Measurements from ENCODE around the gene FCHO2. TPM values are rescaled to one million over a fixed set of nuclear protein-coding genes. Genes with fewer than 3 reads are reported as not detected.
"Not testable (repeated sequence)": the region's sequence is repeated elsewhere in the genome, so short reads cannot be mapped to it uniquely, and the experiment has no call there.

Gene FCHO2, protein sequence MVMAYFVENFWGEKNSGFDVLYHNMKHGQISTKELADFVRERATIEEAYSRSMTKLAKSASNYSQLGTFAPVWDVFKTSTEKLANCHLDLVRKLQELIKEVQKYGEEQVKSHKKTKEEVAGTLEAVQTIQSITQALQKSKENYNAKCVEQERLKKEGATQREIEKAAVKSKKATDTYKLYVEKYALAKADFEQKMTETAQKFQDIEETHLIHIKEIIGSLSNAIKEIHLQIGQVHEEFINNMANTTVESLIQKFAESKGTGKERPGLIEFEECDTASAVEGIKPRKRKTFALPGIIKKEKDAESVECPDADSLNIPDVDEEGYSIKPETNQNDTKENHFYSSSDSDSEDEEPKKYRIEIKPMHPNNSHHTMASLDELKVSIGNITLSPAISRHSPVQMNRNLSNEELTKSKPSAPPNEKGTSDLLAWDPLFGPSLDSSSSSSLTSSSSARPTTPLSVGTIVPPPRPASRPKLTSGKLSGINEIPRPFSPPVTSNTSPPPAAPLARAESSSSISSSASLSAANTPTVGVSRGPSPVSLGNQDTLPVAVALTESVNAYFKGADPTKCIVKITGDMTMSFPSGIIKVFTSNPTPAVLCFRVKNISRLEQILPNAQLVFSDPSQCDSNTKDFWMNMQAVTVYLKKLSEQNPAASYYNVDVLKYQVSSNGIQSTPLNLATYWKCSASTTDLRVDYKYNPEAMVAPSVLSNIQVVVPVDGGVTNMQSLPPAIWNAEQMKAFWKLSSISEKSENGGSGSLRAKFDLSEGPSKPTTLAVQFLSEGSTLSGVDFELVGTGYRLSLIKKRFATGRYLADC
- total RNA-seq (2014; rRNA removed; shearing (Covaris generic)) = 2.4 and 4.1 TPM in 2 replicates

- DNase-seq (ENCODE audit: low spot score) = peak; percentile 95
Observed at GRCh38 chr5:72955768-72956323, at the start of gene FCHO2. FCHO2 (plus strand) TSS chr5:72956041; CDS start chr5:72956097, 56 bp downstream.

DNA sequence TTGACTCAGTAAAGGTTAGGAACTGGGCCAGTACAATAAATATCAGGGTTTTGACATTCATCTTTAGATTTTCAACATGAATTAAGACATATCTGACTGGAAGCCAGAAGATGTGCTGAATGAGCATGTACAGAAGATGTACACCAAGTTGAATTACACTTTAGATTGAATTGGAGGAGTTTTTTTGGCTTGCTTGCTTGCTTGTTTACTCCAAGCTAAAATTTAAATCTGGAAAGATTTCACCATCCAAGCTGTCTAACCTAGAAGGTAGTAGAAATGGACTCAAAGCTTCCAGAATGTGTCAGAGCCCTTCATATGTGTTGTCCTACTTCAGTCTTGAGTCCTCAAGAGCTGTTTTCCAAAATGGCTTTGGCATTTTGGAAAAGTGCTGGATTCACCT is 49.0 kb upstream of the FCHO2 start:
- no peak for DNase-seq (ENCODE audit: low spot score)

DNA sequence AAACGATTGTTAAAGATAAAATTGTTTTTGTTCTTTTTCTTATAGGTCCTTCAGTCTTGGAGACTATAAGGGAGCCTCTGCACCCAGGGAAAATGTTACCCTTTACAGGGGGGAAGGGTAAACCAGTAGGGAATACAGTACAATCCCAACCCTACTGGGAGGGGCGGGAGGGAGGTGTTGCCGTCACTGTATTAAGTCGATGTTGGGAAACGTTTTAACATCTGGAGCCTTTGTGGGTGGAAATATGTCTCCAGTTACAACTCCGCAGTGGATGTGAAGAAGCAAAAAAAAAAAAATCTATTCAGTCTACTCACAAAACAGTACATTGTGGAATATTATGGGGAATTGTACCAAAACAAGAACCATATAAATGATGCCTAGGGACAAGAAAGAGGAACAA is 47.2 kb upstream of the FCHO2 start:
- DNase-seq (ENCODE audit: low spot score) = no peak

DNA sequence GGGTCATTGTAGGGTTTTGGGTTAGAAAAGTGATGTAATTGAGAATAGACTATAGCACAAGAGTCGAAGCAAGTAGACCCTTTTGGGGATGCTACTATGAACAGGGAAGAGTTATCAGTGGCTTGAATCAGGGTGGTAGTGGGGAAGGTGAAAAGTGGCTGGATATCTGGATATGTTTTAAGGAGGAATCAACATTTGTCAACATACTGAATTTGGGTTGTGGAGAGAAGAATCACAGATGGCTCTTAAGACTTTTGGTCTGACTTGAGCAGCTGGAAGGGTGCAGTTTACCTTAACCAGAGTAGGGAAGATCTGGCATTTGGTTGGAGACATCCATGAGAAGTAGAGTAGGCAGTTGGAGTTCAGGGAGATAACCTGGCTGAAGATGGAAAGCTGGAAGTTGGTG is 38.5 kb upstream of the FCHO2 start:
- no peak for DNase-seq (ENCODE audit: low spot score)

DNA sequence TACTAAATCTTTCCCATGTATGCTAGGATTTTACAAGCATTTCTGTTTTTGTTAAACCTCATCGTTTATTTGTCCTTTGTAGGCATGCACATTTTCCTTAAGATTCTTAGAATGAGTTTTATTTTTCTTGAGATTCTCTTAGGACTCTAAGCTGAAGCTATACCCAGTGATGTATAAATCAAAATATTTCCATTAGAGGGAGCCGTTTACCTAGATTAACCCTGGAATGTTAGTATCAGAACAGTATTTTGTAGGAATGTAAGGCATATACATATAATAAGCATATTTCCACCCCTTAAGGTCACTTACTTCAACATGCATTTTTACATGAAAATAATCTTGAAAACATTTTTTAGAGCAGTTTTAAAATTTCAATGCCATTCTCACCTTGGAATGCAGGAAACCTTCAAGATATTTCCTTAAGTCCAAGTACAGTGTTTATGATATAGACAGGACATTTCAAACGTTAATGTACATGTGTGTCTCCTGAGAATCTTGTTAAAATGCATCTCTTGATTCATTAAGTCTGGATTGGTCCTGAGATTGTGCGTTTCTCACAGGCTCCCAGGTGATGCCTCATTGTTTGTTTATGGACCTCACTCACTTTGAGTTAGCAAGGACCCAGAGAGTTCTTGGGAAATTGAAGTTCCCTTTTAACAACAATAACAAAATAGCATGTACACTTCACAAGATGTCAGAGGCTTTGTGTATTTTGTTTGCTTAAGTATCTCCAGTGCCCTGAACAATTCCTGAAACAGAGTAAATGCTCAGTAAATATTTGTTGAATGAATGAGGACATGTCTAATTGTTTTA is 34.9 kb upstream of the FCHO2 start:
- no peak for DNase-seq (ENCODE audit: low spot score)

DNA sequence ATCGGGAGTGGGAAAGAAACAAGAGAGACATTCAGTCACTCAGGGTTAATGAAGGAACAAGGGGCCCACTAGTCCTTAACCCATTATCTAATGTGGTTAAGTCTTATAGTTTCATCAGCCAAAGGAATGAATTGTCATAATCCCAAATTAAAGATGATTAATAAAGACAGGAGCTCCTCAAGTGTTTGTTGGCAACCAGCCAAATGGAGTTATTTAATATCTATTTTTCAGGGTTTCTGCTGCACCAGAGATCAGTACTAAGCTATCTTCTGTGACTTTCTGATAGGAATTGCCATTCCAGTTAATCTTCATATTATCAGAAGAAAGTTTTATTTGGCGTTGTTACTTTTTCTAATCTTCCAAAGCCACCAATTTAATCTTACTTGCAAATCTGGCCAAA is 34.0 kb upstream of the FCHO2 start:
- DNase-seq (ENCODE audit: low spot score) = no peak

GRCh38 chr5:72922422-72922821 is 33.4 kb upstream of the FCHO2 start:
- no peak for DNase-seq (ENCODE audit: low spot score)

DNA sequence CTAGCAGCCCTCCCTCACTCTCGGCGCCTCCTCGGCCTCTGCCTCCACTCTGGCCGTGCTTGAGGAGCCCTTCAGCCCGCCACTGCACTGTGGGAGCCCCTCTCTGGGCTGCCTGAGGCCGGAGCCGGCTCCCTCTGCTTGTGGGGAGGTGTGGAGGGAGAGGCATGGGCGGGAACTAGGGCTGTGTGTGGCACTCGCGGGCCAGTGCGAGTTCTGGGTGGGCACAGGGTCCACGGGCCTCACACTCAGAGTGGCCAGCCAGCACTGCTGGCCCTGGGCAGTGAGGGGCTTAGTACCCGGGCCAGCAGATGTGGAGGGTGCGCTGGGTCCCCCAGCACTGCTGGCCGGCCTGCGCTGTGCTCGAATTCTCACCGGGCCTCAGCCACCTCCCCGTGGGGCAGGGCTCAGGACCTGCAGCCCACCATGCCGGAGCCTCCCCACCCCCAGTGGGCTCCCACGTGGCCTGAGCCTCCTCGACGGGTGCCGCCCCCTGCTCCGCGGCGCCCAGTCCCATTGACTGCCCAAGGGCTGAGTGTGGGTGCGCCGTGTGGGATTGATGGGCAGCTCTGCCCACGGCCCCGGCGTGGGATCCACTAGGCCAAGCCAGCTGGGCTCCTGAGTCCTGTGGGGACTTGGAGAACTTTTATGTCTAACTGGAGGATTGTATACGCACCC is 30.4 kb upstream of the FCHO2 start:
- no peak for DNase-seq (ENCODE audit: low spot score)

DNA sequence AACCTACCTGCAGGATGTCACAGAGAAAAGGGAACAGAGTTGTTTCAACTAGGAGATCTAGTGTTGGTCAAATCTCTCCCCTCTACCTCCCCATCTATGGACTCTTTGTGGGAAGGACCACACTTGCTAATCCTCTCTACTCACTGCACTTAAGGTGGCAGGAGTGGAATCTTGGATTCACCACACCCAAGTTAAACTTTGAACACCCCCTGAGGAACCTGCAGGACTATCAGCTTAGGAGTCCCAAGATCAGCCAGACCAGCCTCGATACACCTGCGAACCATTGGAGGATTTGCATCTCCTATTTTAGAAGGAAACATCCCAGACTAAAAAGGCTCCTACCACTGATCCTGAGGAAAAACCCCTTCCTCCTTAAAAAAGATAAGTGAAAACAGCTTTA is 23.2 kb upstream of the FCHO2 start:
- not testable (repeated sequence) for DNase-seq (ENCODE audit: low spot score)

DNA sequence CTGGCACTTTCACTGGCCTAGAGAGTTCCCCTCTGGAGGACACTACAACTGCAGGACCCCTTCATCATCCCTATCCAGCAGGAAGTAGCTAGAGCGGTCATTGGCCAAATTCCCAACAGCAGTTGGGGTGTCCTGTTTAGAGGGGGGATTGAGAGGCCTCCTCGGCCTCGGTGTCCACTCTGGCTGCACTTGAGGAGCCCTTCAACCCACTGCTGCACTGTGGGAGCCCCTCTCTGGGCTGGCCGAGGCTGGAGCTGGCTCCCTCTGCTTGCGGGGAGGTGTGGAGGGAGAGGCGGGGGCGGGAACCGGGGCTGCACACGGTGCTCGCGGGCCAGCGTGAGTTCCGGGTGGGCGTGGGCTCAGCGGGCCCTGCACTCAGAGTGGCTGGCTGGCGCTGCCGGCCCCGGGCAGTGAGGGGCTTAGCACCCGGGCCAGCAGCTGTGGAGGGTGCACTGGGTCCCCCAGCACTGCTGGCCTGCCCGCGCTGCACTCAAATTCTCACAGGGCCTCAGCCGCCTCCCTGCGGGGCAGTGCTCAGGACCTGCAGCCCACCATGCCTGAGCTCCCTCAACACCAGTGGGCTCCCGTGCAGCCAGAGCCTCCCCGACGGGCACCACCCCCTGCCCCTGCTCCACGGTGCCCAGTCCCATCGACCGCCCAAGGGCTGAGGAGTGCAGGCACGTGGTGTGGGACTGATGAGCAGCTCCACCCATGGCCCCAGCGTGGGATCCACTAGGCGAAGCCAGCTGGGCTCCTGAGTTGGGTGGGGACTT is 20.7 kb upstream of the FCHO2 start:
- not testable (repeated sequence) for DNase-seq (ENCODE audit: low spot score)

DNA sequence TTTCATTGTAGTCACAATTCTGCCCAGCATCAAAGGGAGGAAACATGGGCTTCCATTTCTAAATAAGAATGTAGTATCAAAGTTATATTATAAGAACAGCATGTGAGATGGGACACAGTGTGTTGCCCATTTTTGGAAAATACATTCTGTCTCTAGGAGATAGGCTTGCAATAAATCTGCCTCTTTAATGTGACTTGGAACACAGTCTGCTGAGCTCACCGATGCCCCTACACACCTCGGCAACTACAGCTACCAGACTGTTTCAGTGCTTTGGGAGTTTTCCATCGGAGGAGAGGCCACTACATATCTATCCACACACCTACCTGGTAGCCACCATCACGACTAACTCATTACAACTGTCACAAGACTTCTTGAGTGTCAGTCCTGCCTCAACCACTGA is 18.9 kb upstream of the FCHO2 start:
- no peak for DNase-seq (ENCODE audit: low spot score)

DNA sequence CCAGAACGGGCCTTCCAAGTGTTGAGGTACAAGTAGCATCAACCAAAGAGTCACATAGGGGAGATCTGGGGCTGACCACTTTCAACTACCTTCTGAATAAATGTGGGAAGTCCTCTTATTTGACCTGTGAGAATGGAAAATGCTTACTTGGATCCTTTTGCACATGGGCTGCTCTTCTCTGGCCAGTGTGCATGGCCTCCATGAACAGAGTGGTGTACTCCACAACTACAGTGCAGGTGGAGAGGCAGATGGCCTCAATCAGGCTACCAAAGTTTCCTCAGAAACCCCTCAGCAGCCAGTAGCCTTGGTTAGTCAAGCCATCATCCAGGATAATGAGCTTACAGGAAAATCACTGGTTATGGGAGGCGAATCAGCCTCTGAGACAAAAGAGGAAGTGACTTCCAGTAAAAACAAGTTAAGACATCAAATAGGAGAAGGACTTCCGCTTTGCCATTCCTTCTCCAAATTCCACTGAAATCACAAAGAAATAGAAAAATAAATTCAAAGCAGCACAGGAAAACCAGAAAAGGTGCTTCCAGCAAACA is 18.3 kb upstream of the FCHO2 start:
- no peak for DNase-seq (ENCODE audit: low spot score)

DNA sequence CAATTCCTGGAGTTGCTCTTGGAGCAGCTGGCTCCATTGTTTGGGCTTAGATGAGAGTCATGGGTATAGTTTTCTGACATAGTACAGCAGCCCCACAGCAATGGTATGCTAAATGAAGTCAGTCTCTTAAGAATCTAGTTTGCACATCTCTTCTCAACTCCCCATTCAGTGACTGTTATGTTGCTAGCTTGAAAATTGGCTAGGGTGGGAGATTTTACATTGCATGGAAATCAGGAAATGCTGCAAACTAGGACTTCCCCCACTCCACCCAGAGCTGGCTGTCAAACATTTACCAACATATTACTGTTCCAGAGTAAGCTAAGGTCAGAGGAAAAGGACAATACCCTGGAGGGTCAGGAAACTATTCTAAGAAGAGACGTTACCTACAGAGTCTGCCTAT is 17.6 kb upstream of the FCHO2 start:
- no peak for DNase-seq (ENCODE audit: low spot score)

DNA sequence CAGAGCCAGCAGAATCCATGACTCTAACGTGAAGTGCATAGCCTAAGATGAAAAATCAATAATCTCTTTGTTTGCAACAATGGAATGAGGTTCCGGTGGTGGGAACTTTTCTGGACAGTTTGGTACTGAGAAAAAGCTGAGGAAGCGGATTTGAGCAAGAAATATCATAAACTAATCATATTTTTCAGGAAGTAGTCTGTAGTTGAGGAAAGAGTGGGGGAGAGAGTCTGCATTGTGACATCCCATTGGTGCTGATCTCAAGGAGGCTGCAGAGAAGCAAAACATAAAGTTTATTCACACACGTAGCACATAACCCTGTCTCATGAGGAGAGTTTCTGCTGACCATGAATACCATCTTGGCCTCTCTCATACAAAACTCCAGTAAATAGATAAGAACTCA is 15.8 kb upstream of the FCHO2 start:
- DNase-seq (ENCODE audit: low spot score) = no peak

- DNase-seq (ENCODE audit: low spot score) = no peak
Observed at GRCh38 chr5:72943307-72943706, 12.5 kb upstream of the FCHO2 start.

DNA sequence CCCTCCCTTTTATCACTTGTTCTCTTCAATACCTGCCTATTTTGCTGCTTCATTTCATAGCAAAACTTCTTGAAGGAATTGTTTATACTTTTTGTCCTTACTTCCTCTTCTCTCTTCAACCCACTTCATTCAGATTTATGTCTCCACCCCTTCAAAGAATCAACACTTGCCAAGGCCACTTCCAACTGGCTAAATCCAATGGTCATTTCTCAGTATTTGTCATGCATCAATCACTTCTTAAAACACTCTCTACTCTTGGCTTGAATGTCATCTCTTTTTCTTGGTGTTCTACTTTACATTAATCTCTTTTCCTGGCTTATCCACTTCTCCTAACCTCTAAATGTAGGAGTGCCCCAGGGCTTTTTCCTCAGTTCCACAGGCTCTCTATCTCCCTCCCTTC is 8.3 kb upstream of the FCHO2 start:
- DNase-seq (ENCODE audit: low spot score) = no peak

DNA sequence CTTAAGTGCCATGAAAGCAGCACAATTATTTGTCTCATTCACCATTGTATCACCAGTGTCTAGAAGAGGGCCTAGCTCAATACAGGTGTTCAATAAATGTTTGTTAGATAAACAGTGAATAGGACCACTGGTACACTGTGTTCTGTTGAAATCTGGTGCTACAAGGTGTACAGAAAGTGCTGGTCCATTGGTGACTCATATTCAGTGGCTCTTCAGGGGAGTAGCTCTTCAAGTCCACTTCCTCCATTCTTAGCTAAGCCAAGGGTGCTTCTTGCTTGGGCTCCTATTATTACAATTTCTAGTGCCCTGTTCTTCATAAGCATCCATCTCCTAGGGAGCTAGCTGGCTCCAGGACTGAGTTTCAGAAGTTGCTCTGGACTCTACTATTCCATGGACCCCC is 6.4 kb upstream of the FCHO2 start:
- DNase-seq (ENCODE audit: low spot score) = no peak

GRCh38 chr5:72951671-72952468 is 4.0 kb upstream of the FCHO2 start:
- DNase-seq (ENCODE audit: low spot score) = no peak

GRCh38 chr5:72954389-72954788 is 1.5 kb upstream of the FCHO2 start:
- no peak for DNase-seq (ENCODE audit: low spot score)
